Measurements from ENCODE around the gene DHRS13. TPM values are rescaled to one million over a fixed set of nuclear protein-coding genes. Genes with fewer than 3 reads are reported as not detected.

The DHRS13 gene
- total RNA-seq, 1 experiment from 2014 or later = 5.1 TPM

DNA sequence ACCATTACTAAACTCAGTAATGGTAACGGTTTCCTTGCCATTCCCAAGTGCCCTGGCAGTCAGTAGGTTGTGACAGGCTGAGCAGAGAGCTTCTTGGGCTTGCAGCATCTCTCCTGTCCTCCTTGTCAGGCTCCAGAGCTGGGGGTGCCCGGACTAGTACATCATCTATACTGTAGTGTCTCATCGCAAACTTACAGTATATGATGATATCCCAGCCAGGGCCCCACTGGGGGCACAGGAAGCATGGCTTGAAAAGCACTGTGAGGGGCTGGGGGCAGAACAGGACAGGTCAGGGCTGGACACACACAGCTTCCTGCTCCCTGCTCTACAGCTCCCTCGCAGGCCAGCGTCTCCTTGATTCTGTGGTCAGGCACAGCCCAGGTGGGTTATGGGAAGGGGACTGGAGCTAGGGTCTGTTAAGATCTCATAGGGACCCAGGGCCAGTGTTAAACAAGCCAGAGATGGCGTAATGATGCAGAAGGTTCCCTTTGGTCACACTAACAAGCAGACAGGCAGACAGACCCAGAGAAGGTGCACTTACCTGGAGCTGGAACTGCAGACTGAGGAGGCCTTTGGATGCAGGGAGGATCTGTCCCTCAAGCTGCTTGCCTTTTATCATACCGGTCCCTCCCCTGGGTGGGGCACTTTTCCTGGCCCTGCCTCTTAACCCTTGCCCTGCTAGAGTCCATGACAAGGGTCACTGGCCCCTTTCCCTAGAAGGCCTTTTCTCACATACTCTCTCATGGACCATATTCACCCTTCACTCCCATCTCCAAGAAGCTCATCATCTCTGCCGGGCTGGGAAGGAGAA, 41.3 kb downstream of the DHRS13 start:
- Histone ChIP-seq H3K9ac (ENCODE audit: low read length) (no peak overlapping the region), H2AFZ (ENCODE audit: low read length) (no peak overlapping the region), H3F3A (ENCODE audit: low read length, unreplicated experiment) (no peaks in the 10 kb centered on the region), H3K4me2 (ENCODE audit: low read length) (no peak overlapping the region), H4K20me1 (ENCODE audit: low read length) (no peaks in the 10 kb centered on the region), H3K36me3 (ENCODE audit: low read depth, low read length) (no peaks in the 10 kb centered on the region; the same call in none of the 2 replicates), H3K27me3 (ENCODE audit: low read length) (no peaks in the 10 kb centered on the region), H3K4me3 (ENCODE audit: low read length) (no peak overlapping the region), H3K9me2 (replicated peaks; ENCODE audit: low read length) (no peaks in the 10 kb centered on the region), H3K4me1 (ENCODE audit: insufficient read depth, low read length) (peaks cover 1% of the 10 kb centered on the region; the same call in 1 of the 2 replicates), H3K9me3 (ENCODE audit: low read length) (no peaks in the 10 kb centered on the region), H3K27ac (ENCODE audit: low read length) (no peak overlapping the region), H3K79me2 (ENCODE audit: low read length) (no peaks in the 10 kb centered on the region)
- DNase-seq (no peak), ATAC-seq (no peak)
- BruUV-seq (replicated peaks) = no TSS peak
- intact Hi-C loops (cut with micrococcal nuclease) = no loop called here
- ChIA-PET CTCF (no interaction called here), POLR2A (ENCODE audit: unreplicated experiment) (interaction anchor here (0.7 kb wide), 1 partner anchor 19 kb away, joined by 11 read pairs; the partner anchor contains the start of gene FAM222B)
- no peak for TF ChIP-seq EZH2 (IDR thresholded peaks at IDR 0.05; ENCODE audit: low read length, unreplicated experiment)
- TF ChIP-seq, protein P1, sequence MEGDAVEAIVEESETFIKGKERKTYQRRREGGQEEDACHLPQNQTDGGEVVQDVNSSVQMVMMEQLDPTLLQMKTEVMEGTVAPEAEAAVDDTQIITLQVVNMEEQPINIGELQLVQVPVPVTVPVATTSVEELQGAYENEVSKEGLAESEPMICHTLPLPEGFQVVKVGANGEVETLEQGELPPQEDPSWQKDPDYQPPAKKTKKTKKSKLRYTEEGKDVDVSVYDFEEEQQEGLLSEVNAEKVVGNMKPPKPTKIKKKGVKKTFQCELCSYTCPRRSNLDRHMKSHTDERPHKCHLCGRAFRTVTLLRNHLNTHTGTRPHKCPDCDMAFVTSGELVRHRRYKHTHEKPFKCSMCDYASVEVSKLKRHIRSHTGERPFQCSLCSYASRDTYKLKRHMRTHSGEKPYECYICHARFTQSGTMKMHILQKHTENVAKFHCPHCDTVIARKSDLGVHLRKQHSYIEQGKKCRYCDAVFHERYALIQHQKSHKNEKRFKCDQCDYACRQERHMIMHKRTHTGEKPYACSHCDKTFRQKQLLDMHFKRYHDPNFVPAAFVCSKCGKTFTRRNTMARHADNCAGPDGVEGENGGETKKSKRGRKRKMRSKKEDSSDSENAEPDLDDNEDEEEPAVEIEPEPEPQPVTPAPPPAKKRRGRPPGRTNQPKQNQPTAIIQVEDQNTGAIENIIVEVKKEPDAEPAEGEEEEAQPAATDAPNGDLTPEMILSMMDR (conservative IDR thresholded peaks at IDR 0.05; ENCODE audit: low read depth, low read length) = no peak
- TF ChIP-seq EZH2phosphoT487 (IDR thresholded peaks at IDR 0.05; ENCODE audit: borderline replicate concordance, low read length) = no peak

DNA sequence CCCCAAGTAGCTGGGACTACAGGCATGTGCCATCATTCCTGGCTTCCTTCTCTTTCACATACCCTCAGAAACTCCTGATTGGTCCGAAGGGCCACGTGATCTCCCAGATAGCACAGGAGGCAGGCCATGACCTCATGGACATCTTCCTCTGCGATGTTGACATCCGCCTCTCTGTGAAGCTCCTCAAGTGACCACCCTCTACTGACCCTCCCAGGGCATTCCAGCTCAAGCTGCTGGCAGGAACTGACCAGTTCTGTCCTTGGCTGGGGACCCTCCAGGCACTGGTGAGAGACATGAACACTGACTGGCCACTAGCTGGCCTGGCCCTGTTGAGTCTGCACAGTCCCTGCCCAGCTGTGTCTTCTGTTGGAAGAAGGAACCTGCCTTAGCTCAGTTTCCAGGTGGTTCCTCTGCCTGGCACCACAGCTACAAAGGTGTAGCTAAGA, 42.5 kb downstream of the DHRS13 start:
- no peak overlapping the region for H3K9ac ChIP-seq (ENCODE audit: low read length)
- H3K79me2 ChIP-seq (ENCODE audit: low read length) = peaks cover 9% of the 10 kb centered on the region
- no TSS peak for BruUV-seq (replicated peaks)
- H3K36me3 ChIP-seq (ENCODE audit: low read depth, low read length) = no peaks in the 10 kb centered on the region; the same call in none of the 2 replicates
- no peaks in the 10 kb centered on the region for H3K9me2 ChIP-seq (replicated peaks; ENCODE audit: low read length)
- no peak for ATAC-seq
- no peaks in the 10 kb centered on the region for H3K4me1 ChIP-seq (ENCODE audit: insufficient read depth, low read length)
- H3F3A ChIP-seq (ENCODE audit: low read length, unreplicated experiment) = no peaks in the 10 kb centered on the region
- ChIA-PET CTCF (no interaction called here), POLR2A (ENCODE audit: unreplicated experiment) (no interaction called here)
- H3K27me3 ChIP-seq (ENCODE audit: low read length) = no peaks in the 10 kb centered on the region
- H3K9me3 ChIP-seq (ENCODE audit: low read length) = no peaks in the 10 kb centered on the region
- no peak overlapping the region for H3K27ac ChIP-seq (ENCODE audit: low read length)
- TF ChIP-seq, protein P1 (conservative IDR thresholded peaks at IDR 0.05; ENCODE audit: low read depth, low read length) = no peak
- TF ChIP-seq EZH2phosphoT487 (IDR thresholded peaks at IDR 0.05; ENCODE audit: borderline replicate concordance, low read length) (no peak), EZH2 (IDR thresholded peaks at IDR 0.05; ENCODE audit: low read length, unreplicated experiment) (no peak)
- DNase-seq = no peak
- no peak overlapping the region for H2AFZ ChIP-seq (ENCODE audit: low read length)
- no peak overlapping the region for H3K4me3 ChIP-seq (ENCODE audit: low read length)
- intact Hi-C loops (cut with micrococcal nuclease) = no loop called here
- H4K20me1 ChIP-seq (ENCODE audit: low read length) = no peaks in the 10 kb centered on the region
- H3K4me2 ChIP-seq (ENCODE audit: low read length) = no peak overlapping the region

DNA sequence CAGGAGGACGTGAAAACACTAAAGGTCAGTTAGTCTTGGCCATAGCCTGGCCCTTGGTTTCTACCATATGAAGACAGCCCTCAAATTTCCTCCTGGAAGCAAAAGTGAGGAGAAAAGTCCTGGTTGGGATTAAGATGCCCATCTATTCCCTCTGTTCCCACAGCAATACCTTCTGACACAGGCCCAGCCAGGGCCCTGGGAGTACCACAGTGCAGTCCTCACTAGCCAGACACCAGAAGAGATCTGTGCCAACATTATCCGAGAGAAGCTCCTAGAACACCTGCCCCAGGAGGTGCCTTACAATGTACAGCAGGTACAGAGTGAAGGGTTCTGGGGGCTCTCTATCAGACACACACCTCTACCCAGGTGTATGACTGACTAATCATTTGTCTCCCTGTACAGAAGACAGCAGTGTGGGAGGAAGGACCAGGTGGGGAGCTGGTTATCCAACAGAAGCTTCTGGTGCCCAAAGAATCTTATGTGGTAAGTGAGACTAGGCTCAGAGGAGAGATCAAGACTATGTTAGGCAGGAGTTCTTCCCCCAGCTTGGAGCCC, 44.0 kb downstream of the DHRS13 start:
- no peaks in the 10 kb centered on the region for H4K20me1 ChIP-seq (ENCODE audit: low read length)
- no peak for ATAC-seq
- TF ChIP-seq EZH2 (IDR thresholded peaks at IDR 0.05; ENCODE audit: low read length, unreplicated experiment) = no peak
- TF ChIP-seq, protein P1 (conservative IDR thresholded peaks at IDR 0.05; ENCODE audit: low read depth, low read length) = no peak
- no peak for TF ChIP-seq EZH2phosphoT487 (IDR thresholded peaks at IDR 0.05; ENCODE audit: borderline replicate concordance, low read length)
- H2AFZ ChIP-seq (ENCODE audit: low read length) = no peak overlapping the region
- no peaks in the 10 kb centered on the region for H3K9me3 ChIP-seq (ENCODE audit: low read length)
- no peak overlapping the region for H3K4me3 ChIP-seq (ENCODE audit: low read length)
- H3K27me3 ChIP-seq (ENCODE audit: low read length) = no peaks in the 10 kb centered on the region
- DNase-seq = no peak
- ChIA-PET CTCF (no interaction called here), POLR2A (ENCODE audit: unreplicated experiment) (no interaction called here)
- H3K9me2 ChIP-seq (replicated peaks; ENCODE audit: low read length) = no peaks in the 10 kb centered on the region
- H3K9ac ChIP-seq (ENCODE audit: low read length) = no peak overlapping the region
- no TSS peak for BruUV-seq (replicated peaks)
- intact Hi-C loops (cut with micrococcal nuclease) = no loop called here
- H3K4me1 ChIP-seq (ENCODE audit: insufficient read depth, low read length) = 0 out of 2 replicates have a peak, but pooled peaks cover 4% of the 10 kb centered on the region
- H3K27ac ChIP-seq (ENCODE audit: low read length) = no peak overlapping the region
- peaks cover 15% of the 10 kb centered on the region for H3K79me2 ChIP-seq (ENCODE audit: low read length)
- H3K36me3 ChIP-seq (ENCODE audit: low read depth, low read length) = no peaks in the 10 kb centered on the region; the same call in none of the 2 replicates
- no peak overlapping the region for H3K4me2 ChIP-seq (ENCODE audit: low read length)
- no peaks in the 10 kb centered on the region for H3F3A ChIP-seq (ENCODE audit: low read length, unreplicated experiment)
